HG03045 (cell line): Measurements from ENCODE around the gene PRKG1.
"Not testable (repeated sequence)": the region's sequence is repeated elsewhere in the genome, so short reads cannot be mapped to it uniquely, and the experiment has no call there.

ENCODE experiments used
- ATAC-seq: cut with Tn5 transposase; IDR thresholded peaks from one replicate; pipeline ENCODE4 v1.9.1; 2021; ENCODE audit warnings: mild to moderate bottlenecking, moderate library complexity; ENCODE audit not compliant: unreplicated experiment

The PRKG1 gene

GRCh38 chr10:51685768-51686167, 611.5 kb downstream of the PRKG1 start:
- no peak for ATAC-seq

DNA sequence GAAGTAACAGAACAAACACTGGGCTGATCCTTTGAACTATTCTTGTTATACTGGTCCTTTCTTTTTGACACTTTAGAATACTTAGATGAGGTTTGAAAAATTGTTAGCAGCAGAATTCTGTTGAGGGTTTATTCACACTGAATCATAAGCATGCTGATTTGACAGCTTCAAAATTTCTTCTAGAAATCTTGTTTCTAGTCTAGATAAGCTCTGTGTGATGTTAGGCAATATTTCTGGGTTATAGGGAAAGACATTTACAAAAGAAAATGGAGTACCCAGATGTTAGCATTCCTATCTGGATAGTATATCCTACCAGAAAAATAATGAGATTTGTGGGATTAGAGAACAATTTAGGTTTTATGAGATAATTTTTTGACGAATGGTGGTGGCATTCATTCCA, 613.0 kb downstream of the PRKG1 start:
- no peak for ATAC-seq

GRCh38 chr10:51688826-51689225, 614.5 kb downstream of the PRKG1 start:
- ATAC-seq = not testable (repeated sequence)

DNA sequence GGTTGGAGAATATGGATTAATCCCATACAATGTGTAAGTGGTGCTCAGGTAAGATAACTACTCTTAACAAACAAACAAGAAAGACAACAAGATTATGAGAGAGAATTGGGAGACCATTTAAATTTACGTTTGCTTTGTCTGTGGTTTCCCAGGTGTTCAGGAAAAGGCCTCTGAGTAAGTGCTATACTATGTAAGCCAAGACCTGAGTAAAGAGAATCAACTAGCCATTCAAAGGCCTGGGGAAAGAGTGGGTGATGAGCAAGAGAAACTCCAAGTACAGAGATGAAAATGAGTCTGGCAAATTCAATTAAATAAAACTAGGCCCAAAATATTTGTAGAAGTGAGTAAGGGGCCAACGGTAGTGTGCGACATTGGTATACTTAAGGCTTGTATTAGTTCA, 615.2 kb downstream of the PRKG1 start:
- no peak for ATAC-seq

- no peak for ATAC-seq
Measured at GRCh38 chr10:51691135-51691534, 616.8 kb downstream of the PRKG1 start.

DNA sequence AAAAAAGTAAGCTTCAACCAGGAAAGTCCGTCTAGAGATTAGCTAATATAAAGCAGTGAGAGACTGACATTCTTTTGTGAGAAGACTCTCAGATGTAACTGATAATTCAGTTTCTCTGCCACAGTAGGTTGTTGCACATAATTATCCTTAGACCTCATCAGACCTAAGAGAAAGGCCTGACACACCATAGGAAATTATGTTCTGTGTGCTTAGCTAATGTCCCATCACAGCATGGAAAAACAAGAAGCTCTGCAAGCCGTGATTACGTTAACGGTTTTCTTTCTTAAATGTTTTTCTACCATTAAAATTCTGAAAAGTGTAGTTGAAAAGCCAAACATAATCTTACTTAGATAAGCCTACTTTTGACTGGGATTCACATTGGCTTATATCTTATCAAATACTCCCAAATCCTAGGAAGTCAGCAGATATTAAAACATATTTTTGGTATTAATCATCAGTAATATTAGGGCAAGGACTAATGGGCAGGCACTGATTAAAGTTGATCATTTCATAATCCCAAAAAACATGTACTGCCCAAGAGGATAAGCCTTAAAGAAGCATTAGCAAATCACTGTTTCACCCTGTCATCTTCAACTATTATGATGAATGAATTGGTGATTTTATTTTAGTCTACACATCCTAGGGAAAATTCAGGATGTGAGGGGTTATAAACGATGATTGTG, 619.9 kb downstream of the PRKG1 start:
- no peak for ATAC-seq

DNA sequence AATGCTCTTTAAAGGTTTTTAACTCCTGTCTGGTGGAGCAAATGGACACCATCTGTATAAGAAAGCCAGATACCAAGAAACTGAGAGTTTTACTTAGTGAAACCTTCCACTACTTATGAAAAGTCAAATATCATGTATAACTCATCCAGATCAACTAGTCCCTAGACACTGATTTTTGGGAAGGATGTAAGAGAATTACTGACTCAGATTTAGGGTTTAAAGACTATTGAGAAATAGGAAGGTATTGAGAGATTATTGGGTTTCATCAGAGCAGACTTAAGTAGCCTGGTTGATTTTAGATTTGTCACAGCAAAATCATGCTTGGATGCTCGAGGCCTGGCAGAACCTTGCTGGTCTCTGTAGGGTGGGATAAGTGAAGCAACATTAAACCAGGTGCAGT, 622.0 kb downstream of the PRKG1 start:
- no peak for ATAC-seq

DNA sequence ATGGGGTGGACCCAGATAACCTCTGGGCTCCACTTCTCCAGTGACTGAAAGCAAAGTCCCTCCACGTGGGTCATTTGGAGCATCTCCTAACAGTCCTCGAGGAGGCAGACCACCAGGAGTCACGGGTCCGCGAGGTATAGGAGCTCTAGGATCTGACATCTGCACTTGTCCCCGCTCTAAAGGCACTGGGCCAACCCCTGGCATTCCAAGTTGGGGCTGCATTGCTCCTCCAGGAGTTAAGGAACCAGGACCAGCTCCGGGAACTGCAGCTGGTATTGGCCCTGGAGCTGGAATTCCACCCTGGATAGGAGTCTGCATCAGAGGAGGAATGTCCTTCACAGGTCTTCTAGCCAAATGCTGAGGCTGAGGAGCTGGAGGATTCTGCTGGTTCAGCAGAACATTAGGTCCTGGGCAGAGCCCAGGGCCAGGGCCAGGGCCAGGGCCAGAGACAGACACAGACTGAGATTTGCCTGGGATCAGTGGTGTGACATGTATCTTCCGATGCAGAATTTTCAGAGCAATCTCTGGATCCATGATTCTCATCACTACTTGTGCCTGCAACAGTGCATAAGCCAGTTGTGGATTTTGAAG, 624.3 kb downstream of the PRKG1 start:
- ATAC-seq = no peak

GRCh38 chr10:51699145-51699474, 624.8 kb downstream of the PRKG1 start:
- ATAC-seq = peak; percentile 31

DNA sequence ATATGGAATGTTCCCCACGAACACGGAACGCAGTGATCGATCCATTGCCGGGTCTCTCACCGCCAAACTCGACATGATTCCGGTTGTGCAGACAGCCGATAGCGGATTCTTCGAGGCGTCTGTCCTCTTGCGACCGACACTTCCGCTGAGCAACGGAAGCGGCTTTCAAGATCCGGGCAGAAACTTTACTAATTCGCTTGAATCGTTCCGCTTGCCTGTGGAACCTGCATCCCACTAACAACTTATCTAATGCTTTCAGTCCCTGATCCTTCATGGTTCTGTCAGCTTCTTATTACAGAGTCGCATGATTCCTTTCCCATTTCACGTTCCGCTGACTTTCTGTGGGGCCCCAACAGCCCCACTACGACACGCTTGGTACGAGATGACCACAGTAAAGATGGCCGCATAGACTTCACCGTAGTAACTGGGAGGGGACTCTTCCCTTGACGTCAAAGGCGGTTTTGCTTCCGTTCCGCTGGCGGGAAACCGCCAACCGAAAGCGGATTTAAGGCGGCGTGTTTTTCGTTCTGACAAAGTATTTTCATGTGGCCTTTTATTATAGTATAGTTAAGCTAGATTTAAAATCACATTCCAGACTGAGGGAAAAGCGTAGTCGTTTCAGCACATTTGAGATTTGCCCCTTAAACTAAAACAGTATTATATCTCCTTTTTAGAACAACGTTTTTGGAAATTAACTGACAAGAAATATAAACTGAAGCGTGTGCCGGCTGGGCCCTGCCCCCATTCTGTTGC, 625.4 kb downstream of the PRKG1 start, which contains the start of gene CSTF2T:
Gene CSTF2T, minus strand, starts transcription at position 121 of the 753 bp plus-strand sequence. Its CDS starts 46 bp downstream, at position 75.
- ATAC-seq = peak; percentile 96

DNA sequence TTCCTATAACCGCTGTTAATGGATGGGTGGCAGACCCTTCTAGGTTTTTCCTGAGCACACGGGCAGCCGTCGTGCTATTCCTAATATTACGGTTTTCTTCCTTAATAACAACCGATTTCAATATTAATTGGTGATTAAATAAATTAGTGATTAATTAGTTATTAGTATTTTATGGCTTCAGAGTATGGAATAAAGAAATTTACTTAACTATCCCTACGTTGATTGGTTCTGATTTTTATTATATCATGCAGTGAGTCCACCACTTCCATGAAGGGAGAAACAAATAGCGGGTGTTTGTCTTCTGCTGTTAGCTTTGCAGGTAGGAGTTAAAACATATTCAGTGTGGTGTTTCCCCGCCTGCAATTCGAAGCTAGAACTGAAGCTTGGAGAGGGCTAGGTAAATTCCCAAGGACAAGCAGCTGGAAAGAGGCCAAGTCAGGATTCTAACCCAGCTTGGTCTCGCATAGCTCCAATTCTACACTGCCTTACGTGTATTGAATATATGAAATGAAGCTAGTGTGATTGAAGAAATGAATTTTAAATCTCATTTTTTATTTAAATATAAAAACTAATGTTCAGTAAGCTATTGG, 626.0 kb downstream of the PRKG1 start:
- ATAC-seq = no peak

- no peak for ATAC-seq
Measured at GRCh38 chr10:51705774-51706173, 631.5 kb downstream of the PRKG1 start.

GRCh38 chr10:51706225-51706624, 631.9 kb downstream of the PRKG1 start:
- no peak for ATAC-seq

DNA sequence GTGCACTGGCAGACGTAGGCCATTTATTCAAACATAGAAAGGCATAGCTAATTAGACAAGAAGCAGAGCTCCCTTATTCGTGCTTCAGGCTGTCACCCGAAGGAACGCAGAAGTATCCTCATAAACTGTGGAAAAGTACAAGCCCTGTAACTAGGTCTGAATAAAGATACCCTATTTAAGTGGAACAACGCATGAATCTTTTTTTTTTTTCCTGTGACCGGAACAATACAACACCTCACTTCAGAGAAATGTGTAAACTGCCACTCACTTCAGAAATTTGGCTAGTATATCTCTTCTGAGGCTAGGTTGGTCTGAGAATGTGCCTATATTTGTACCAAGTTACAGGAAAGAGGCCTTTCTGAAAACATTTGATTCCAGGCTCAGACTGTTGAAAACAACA, 633.1 kb downstream of the PRKG1 start:
- ATAC-seq = no peak

- no peak for ATAC-seq
Measured at GRCh38 chr10:51707821-51708424, 633.6 kb downstream of the PRKG1 start.

DNA sequence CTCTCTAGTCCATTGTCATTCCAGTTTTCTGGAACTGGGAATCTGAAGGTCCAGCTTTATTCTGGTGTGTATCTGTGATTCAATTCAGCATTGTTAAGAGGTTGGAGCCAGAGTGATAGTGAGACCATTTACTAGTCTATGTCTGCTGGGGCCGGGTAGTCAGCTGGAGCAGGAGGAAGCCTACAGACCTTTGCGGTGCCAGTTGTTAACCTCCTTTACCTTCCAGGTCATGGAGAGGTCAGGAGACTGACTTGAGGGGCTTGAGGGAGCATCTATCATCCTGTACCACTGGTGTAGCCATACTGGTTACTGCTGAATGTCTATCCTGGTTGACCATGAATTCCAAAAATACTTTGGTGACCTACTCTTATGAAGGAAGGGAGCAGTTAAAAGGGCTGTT, 634.3 kb downstream of the PRKG1 start:
- ATAC-seq = no peak

- no peak for ATAC-seq
Measured at GRCh38 chr10:51709324-51709972, 635.2 kb downstream of the PRKG1 start.

- ATAC-seq = no peak
Measured at GRCh38 chr10:51711519-51711891, 637.2 kb downstream of the PRKG1 start.

DNA sequence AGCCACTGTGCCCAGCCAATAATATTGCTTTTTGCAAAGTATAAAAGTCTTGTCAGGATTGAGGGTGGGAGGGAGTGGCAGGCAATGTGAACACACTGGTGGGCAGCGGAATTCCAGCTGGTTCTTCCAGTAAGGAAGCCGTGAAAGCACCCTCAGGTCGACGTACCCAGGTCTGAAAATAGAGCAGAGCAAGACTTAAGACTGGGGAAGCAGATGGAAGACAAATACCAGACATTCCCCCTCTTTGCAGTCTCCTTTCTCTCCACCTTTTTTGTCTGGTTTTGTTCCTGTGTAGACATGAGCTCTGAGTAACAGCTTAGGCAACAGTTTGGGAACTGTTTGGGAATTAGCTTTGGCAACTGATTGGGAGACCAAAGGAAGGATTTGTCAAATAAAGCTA, 642.7 kb downstream of the PRKG1 start:
- no peak for ATAC-seq

DNA sequence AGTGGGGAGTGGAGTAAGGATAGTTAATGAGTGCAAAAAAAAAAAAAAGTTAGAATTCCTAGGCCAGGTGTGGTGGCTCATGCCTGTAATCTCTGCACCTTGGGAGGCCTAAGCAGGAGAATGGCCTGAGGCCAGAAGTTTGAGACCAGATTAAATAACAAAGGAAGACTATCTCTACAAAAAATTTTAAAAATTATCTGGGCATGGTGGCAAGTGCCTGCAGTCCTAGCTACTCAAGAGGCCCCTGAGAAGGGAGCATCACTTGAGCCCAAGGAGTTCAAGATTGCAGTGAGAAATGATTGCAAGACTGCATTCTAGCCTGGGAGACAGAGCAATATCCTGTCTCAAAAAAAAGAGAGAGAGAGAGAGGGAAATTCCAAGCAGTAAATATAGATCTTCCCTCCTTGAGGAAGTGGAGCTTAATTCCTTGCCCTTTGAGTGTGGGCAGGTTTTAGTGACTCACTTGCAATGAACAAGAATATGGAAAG, 644.6 kb downstream of the PRKG1 start:
- no peak for ATAC-seq

- ATAC-seq = no peak
Measured at GRCh38 chr10:51724038-51724437, 649.8 kb downstream of the PRKG1 start.
